Testis (tissue), 2 donors: ENCODE results near the gene CAMKK2.

Experiments
- POLR2A ChIP-seq: fragments of 450-650 bp; IDR thresholded peaks from one replicate; pipeline ENCODE4 v1.6.1; 2017; ENCODE audit warnings: antibody characterized with exemption, mild to moderate bottlenecking, moderate library complexity
- TF ChIP-seq, protein P1 (sequence below), 3 experiments: fragments of 450-650 bp in 2 of 3; fragments of 200-600 bp in 1 of 3; sonication (generic) in 1 of 3; IDR thresholded peaks; one replicate each; pipeline ENCODE4 v1.5.1; 2016 to 2019; ENCODE audit warnings: antibody characterized with exemption in 3 of 3, mild to moderate bottlenecking in 2 of 3, moderate library complexity in 1 of 3

DNA sequence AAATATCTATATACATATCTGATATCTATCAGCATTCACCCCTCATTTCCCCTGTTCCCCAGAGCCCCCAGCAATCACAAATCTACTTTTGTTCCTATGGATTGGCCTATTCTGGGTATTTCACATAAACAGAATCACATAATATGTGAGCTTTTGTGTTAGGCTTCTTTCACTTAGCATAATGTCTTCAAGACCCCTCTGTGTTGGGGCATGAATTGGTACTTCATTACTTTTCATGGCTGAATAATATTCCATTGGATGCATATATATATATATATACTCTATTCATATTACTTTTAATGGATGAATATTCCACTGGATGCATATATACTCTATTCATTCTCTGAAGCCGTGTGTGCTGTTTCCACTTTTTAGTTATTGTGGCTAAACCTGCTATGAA, 28.7 kb downstream of the CAMKK2 start:
- TF ChIP-seq, protein P1, sequence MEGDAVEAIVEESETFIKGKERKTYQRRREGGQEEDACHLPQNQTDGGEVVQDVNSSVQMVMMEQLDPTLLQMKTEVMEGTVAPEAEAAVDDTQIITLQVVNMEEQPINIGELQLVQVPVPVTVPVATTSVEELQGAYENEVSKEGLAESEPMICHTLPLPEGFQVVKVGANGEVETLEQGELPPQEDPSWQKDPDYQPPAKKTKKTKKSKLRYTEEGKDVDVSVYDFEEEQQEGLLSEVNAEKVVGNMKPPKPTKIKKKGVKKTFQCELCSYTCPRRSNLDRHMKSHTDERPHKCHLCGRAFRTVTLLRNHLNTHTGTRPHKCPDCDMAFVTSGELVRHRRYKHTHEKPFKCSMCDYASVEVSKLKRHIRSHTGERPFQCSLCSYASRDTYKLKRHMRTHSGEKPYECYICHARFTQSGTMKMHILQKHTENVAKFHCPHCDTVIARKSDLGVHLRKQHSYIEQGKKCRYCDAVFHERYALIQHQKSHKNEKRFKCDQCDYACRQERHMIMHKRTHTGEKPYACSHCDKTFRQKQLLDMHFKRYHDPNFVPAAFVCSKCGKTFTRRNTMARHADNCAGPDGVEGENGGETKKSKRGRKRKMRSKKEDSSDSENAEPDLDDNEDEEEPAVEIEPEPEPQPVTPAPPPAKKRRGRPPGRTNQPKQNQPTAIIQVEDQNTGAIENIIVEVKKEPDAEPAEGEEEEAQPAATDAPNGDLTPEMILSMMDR (IDR thresholded peaks at IDR 0.05): no peak
- TF ChIP-seq POLR2A: no peak
